Activated CD8-positive, alpha-beta memory T cell treated with anti-CD3 and anti-CD28 coated beads, Interleukin-2, amount 10 ng/mL, durations not matched to agents 7 days and 5 days (primary cell): ENCODE results near the gene MYO5C. TPM values are rescaled to one million over a fixed set of nuclear protein-coding genes. Genes with fewer than 3 reads are reported as not detected.

Experiments used
- ATAC-seq: fragments of 150-1000 bp; cut with Tn5 transposase; one replicate; pipeline ENCODE4 v1.10.0; 2021; ENCODE audit warnings: moderate library complexity
- CTCF ChIA-PET: fragments of 350-600 bp; sonication (Branson Sonifier 250); formaldehyde crosslinking; loops from one replicate; lab custom pipeline; 2021; ENCODE audit warnings: antibody characterized with exemption; lab: Charles Lee
- DNase-seq: peaks from one replicate; pipeline ENCODE4 v3.0.0-alpha.2; 2020
- H3K27ac Mint-ChIP-seq: one replicate; pipeline ENCODE4 v1.8.0; 2021; ENCODE audit warnings: mild to moderate bottlenecking, mixed read lengths
- H3K27me3 Mint-ChIP-seq: one replicate; pipeline ENCODE4 v1.8.0; 2021; ENCODE audit warnings: mixed read lengths
- H3K36me3 Mint-ChIP-seq: one replicate; pipeline ENCODE4 v1.8.0; 2021; ENCODE audit warnings: mild to moderate bottlenecking, mixed read lengths
- H3K4me1 Mint-ChIP-seq: one replicate; pipeline ENCODE4 v1.8.0; 2021; ENCODE audit warnings: mixed read lengths
- H3K4me3 Mint-ChIP-seq: one replicate; pipeline ENCODE4 v1.8.0; 2021; ENCODE audit warnings: mild to moderate bottlenecking, moderate library complexity, mixed read lengths
- H3K9me3 Mint-ChIP-seq: one replicate; pipeline ENCODE4 v1.8.0; 2022; ENCODE audit warnings: low read depth, mixed read lengths
- total RNA-seq, 2 experiments: library from RNA; stranded (reverse); gene quantifications; one replicate each; pipeline ENCODE4 v1.2.3, GENCODE V29; 2021

The MYO5C gene
- total RNA-seq, 2 experiments from 2014 or later: 0.94 to 1.3 TPM

GRCh38 chr15:52261026-52261425 lies 34.6 kb downstream of the MYO5C start:
- no peak for DNase-seq
- peak overlapping the region; percentile 92 for H3K27ac Mint-ChIP-seq
- CTCF ChIA-PET: interaction anchor here (0.9 to 9.5 kb wide), 10 partner anchors 8 to 481 kb away, joined by 3 to 131 read pairs (median 6); no protein-coding TSS in a partner anchor
- H3K27me3 Mint-ChIP-seq: no peaks in the 10 kb centered on the region
- H3K4me3 Mint-ChIP-seq: no peak overlapping the region
- no peak for ATAC-seq
- H3K36me3 Mint-ChIP-seq: peaks cover 11% of the 10 kb centered on the region
- H3K4me1 Mint-ChIP-seq: peaks cover 49% of the 10 kb centered on the region
- H3K9me3 Mint-ChIP-seq: no peaks in the 10 kb centered on the region

GRCh38 chr15:52259503-52259902 lies 36.1 kb downstream of the MYO5C start:
- H3K4me1 Mint-ChIP-seq: peaks cover 61% of the 10 kb centered on the region
- DNase-seq: no peak
- H3K9me3 Mint-ChIP-seq: no peaks in the 10 kb centered on the region
- no peak overlapping the region for H3K27ac Mint-ChIP-seq
- ATAC-seq: no peak
- H3K27me3 Mint-ChIP-seq: no peaks in the 10 kb centered on the region
- CTCF ChIA-PET: interaction anchor here (0.5 to 9.5 kb wide), 3 partner anchors 10 to 473 kb away, joined by 3 to 131 read pairs (median 4); partner anchors contain the start of gene MYO5A
- H3K4me3 Mint-ChIP-seq: no peak overlapping the region
- H3K36me3 Mint-ChIP-seq: peaks cover 11% of the 10 kb centered on the region

- Mint-ChIP-seq H3K27ac (no peak overlapping the region), H3K27me3 (no peaks in the 10 kb centered on the region), H3K36me3 (peaks cover 8% of the 10 kb centered on the region), H3K4me3 (no peak overlapping the region), H3K9me3 (no peaks in the 10 kb centered on the region), H3K4me1 (peaks cover 64% of the 10 kb centered on the region)
- ATAC-seq (no peak), DNase-seq (no peak)
- CTCF ChIA-PET: interaction anchor here (1.5 to 9.5 kb wide), 4 partner anchors 79 to 474 kb away, joined by 4 to 131 read pairs (median 13); partner anchors contain the start of gene MYO5A
These were observed 37.1 kb downstream of the MYO5C start for GRCh38 chr15:52258461-52258860.

- H3K9me3 Mint-ChIP-seq: no peaks in the 10 kb centered on the region
- no peak overlapping the region for H3K27ac Mint-ChIP-seq
- DNase-seq: no peak
- H3K4me3 Mint-ChIP-seq: no peak overlapping the region
- H3K27me3 Mint-ChIP-seq: no peaks in the 10 kb centered on the region
- no peak for ATAC-seq
- H3K36me3 Mint-ChIP-seq: peaks cover 5% of the 10 kb centered on the region
- H3K4me1 Mint-ChIP-seq: peaks cover 61% of the 10 kb centered on the region
- CTCF ChIA-PET: interaction anchor here (1.1 to 9.5 kb wide), 13 partner anchors 11 to 481 kb away, joined by 3 to 131 read pairs (median 7); partner anchors contain the start of gene ARPP19
These were observed 37.9 kb downstream of the MYO5C start for GRCh38 chr15:52257734-52258062.

GRCh38 chr15:52256930-52257733 lies 38.5 kb downstream of the MYO5C start:
- H3K27me3 Mint-ChIP-seq: no peaks in the 10 kb centered on the region
- ATAC-seq: no peak
- no peak for DNase-seq
- H3K36me3 Mint-ChIP-seq: peaks cover 2% of the 10 kb centered on the region
- peak overlapping the region; percentile 57 for H3K4me3 Mint-ChIP-seq
- CTCF ChIA-PET: interaction anchor here (0.6 to 9.5 kb wide), 29 partner anchors 11 to 1758 kb away, joined by 3 to 131 read pairs (median 4); partner anchors contain the start of genes ARPP19, MYO5A and MYO5C
- no peaks in the 10 kb centered on the region for H3K9me3 Mint-ChIP-seq
- H3K27ac Mint-ChIP-seq: peak overlapping the region; percentile 80
- H3K4me1 Mint-ChIP-seq: peaks cover 57% of the 10 kb centered on the region

GRCh38 chr15:52256366-52256765 lies 39.2 kb downstream of the MYO5C start:
- CTCF ChIA-PET: interaction anchor here (0.6 to 9.5 kb wide), 34 partner anchors 10 to 1759 kb away, joined by 3 to 131 read pairs (median 4); partner anchors contain the start of genes ARPP19, MYO5A and MYO5C
- Mint-ChIP-seq H3K4me3 (peak overlapping the region; percentile 57), H3K9me3 (no peaks in the 10 kb centered on the region), H3K27me3 (no peaks in the 10 kb centered on the region), H3K36me3 (no peaks in the 10 kb centered on the region), H3K27ac (peak overlapping the region; percentile 80), H3K4me1 (peaks cover 49% of the 10 kb centered on the region)
- ATAC-seq (peak; percentile 64), DNase-seq (peak; percentile 87)

- CTCF ChIA-PET: interaction anchor here (0.5 to 9.5 kb wide), 20 partner anchors 10 to 477 kb away, joined by 3 to 131 read pairs (median 5); no protein-coding TSS in a partner anchor
These were observed 39.7 kb downstream of the MYO5C start for GRCh38 chr15:52255935-52256334.

GRCh38 chr15:52255008-52255407 lies 40.6 kb downstream of the MYO5C start:
- no peak overlapping the region for H3K27ac Mint-ChIP-seq
- DNase-seq (no peak), ATAC-seq (no peak)
- peaks cover 39% of the 10 kb centered on the region for H3K4me1 Mint-ChIP-seq
- no peaks in the 10 kb centered on the region for H3K27me3 Mint-ChIP-seq
- no peaks in the 10 kb centered on the region for H3K36me3 Mint-ChIP-seq
- no peaks in the 10 kb centered on the region for H3K9me3 Mint-ChIP-seq
- no peak overlapping the region for H3K4me3 Mint-ChIP-seq
- CTCF ChIA-PET: interaction anchor here (0.7 to 9.5 kb wide), 15 partner anchors 9 to 483 kb away, joined by 3 to 131 read pairs (median 5); no protein-coding TSS in a partner anchor

More at GRCh38 chr15:52255935-52256334, 39.7 kb downstream of the MYO5C start:
- Mint-ChIP-seq H3K36me3 (no peaks in the 10 kb centered on the region), H3K4me3 (no peak overlapping the region), H3K27ac (no peak overlapping the region), H3K4me1 (peaks cover 45% of the 10 kb centered on the region), H3K9me3 (no peaks in the 10 kb centered on the region), H3K27me3 (no peaks in the 10 kb centered on the region)
- ATAC-seq: no peak
- DNase-seq: no peak

- ATAC-seq: no peak
- no peaks in the 10 kb centered on the region for H3K36me3 Mint-ChIP-seq
- H3K9me3 Mint-ChIP-seq: no peaks in the 10 kb centered on the region
- peaks cover 39% of the 10 kb centered on the region for H3K4me1 Mint-ChIP-seq
- no peak overlapping the region for H3K4me3 Mint-ChIP-seq
- CTCF ChIA-PET: interaction anchor here (0.7 to 9.5 kb wide), 12 partner anchors 21 to 483 kb away, joined by 3 to 131 read pairs (median 4); no protein-coding TSS in a partner anchor
- no peak overlapping the region for H3K27ac Mint-ChIP-seq
- peaks cover 4% of the 10 kb centered on the region for H3K27me3 Mint-ChIP-seq
- no peak for DNase-seq
These were observed 41.2 kb downstream of the MYO5C start for GRCh38 chr15:52254391-52254790.

GRCh38 chr15:52252781-52253180 lies 42.8 kb downstream of the MYO5C start:
- DNase-seq: no peak
- peaks cover 39% of the 10 kb centered on the region for H3K4me1 Mint-ChIP-seq
- H3K27me3 Mint-ChIP-seq: peaks cover 8% of the 10 kb centered on the region
- CTCF ChIA-PET: interaction anchor here (0.7 to 1.4 kb wide), 5 partner anchors 25 to 483 kb away, joined by 3 to 5 read pairs (median 3); no protein-coding TSS in a partner anchor
- no peaks in the 10 kb centered on the region for H3K9me3 Mint-ChIP-seq
- H3K27ac Mint-ChIP-seq: no peak overlapping the region
- no peak overlapping the region for H3K4me3 Mint-ChIP-seq
- H3K36me3 Mint-ChIP-seq: no peaks in the 10 kb centered on the region
- no peak for ATAC-seq

- no peak overlapping the region for H3K27ac Mint-ChIP-seq
- H3K9me3 Mint-ChIP-seq: no peaks in the 10 kb centered on the region
- H3K36me3 Mint-ChIP-seq: no peaks in the 10 kb centered on the region
- peaks cover 27% of the 10 kb centered on the region for H3K4me1 Mint-ChIP-seq
- DNase-seq (no peak), ATAC-seq (no peak)
- H3K4me3 Mint-ChIP-seq: no peak overlapping the region
- CTCF ChIA-PET: interaction anchor here (1.0 to 1.6 kb wide), 3 partner anchors 24 to 486 kb away, joined by 3 to 4 read pairs (median 3); no protein-coding TSS in a partner anchor
- peaks cover 10% of the 10 kb centered on the region for H3K27me3 Mint-ChIP-seq
These were observed 44.3 kb downstream of the MYO5C start for GRCh38 chr15:52251144-52251860.

GRCh38 chr15:52247461-52247860 lies 48.1 kb downstream of the MYO5C start:
- Mint-ChIP-seq H3K36me3 (no peaks in the 10 kb centered on the region), H3K27me3 (peaks cover 10% of the 10 kb centered on the region), H3K4me3 (no peak overlapping the region), H3K27ac (no peak overlapping the region), H3K4me1 (no peaks in the 10 kb centered on the region), H3K9me3 (no peaks in the 10 kb centered on the region)
- ATAC-seq: no peak
- DNase-seq: no peak
- CTCF ChIA-PET: no interaction called here
